ENCODE data around the gene THPO. TPM values are rescaled to one million over a fixed set of nuclear protein-coding genes. Genes with fewer than 3 reads are reported as not detected.

THPO gene
- total RNA-seq, 1 donor from 2014 or later = 0.56 TPM

DNA sequence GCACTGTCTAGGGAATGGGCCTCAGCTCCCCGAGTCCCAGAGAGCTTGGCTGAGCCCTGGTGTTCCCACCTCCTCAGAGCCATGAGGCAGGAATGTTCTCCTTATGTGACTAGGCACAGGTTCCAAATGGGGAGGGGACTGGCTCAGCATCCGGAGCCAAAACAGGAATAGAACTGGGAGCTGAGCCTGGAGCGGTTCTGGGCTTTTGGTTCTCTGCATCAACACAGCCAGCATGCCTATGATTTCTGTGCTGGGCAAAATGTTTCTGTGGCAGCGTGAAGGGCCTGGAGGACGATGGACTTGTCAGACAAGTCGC lies 40.6 kb downstream of the THPO start, which contains the start of gene FAM131A:
TSS of gene FAM131A (plus strand) at position 202 of the 316 bp plus-strand sequence. CDS start at position 233, 31 bp downstream.
- Mint-ChIP-seq H3K27ac (peak within 1 kb of the TSS; percentile 96), H3K4me1 (peaks cover 25% of the 10 kb centered on the region)

DNA sequence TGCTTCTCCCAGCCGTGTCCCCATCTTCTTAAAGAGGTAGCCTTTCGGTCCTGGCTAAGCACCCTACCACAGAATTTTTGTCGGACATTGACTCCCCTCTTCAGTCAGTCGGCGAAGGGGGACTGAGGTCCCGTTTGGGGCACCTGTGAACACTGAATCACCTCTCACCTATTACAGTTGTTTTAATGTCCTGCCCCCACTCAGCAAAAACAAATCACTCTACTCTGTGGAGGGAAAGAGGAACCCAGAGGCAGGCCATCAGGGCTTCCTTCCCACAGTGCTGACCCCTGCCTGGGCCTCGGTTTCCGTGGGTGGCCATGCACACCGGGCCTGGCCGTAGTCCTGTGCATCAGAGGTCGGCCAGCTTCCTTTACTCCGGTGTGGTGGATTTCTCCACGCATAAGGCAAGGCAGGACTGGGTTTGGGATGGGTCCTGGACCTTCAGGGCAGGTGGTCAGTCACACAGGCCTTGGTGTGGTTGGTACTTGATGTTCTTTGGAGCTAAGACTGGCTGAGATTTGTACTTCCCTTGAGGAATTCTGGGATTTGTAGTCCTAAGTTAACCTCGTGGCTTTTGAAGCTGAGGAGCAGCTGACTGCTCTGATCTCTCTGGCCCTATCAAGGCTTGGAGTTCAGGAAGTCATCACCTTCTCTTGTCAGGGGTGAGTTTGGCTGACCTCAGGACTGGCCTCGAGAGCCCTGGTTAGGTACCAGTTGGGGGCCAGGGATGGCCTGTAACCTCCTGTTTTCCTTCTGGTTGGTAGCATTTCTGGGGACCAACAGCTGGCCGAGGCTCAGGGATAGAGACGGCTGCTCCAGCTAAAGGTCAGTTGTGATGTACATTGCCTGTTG lies 41.2 kb downstream of the THPO start:
- peak overlapping the region; percentile 96 for H3K27ac Mint-ChIP-seq
- peaks cover 25% of the 10 kb centered on the region for H3K4me1 Mint-ChIP-seq
- H3K9me3 Mint-ChIP-seq = no peaks in the 10 kb centered on the region
- peaks cover 12% of the 10 kb centered on the region for H3K36me3 Mint-ChIP-seq
- H3K4me3 Mint-ChIP-seq = peak overlapping the region; percentile 83
- H3K27me3 Mint-ChIP-seq (ENCODE audit: low read depth) = no peaks in the 10 kb centered on the region
- DNase-seq (ENCODE audit: low spot score in 2 of 2, unreplicated experiment in 2 of 2) = no peak
- TF ChIP-seq, protein P1, sequence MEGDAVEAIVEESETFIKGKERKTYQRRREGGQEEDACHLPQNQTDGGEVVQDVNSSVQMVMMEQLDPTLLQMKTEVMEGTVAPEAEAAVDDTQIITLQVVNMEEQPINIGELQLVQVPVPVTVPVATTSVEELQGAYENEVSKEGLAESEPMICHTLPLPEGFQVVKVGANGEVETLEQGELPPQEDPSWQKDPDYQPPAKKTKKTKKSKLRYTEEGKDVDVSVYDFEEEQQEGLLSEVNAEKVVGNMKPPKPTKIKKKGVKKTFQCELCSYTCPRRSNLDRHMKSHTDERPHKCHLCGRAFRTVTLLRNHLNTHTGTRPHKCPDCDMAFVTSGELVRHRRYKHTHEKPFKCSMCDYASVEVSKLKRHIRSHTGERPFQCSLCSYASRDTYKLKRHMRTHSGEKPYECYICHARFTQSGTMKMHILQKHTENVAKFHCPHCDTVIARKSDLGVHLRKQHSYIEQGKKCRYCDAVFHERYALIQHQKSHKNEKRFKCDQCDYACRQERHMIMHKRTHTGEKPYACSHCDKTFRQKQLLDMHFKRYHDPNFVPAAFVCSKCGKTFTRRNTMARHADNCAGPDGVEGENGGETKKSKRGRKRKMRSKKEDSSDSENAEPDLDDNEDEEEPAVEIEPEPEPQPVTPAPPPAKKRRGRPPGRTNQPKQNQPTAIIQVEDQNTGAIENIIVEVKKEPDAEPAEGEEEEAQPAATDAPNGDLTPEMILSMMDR (IDR thresholded peaks at IDR 0.05; ENCODE audit: unreplicated experiment) = no peak

More for the DNA sequence above, 40.6 kb downstream of the THPO start, which contains the start of gene FAM131A:
- no peak for DNase-seq (ENCODE audit: low spot score in 2 of 2, unreplicated experiment in 2 of 2)
- Mint-ChIP-seq H3K36me3 (peaks cover 8% of the 10 kb centered on the region), H3K4me3 (peak within 1 kb of the TSS; percentile 83), H3K9me3 (no peaks in the 10 kb centered on the region), H3K27me3 (ENCODE audit: low read depth) (no peaks in the 10 kb centered on the region)
- TF ChIP-seq, protein P1 (IDR thresholded peaks at IDR 0.05; ENCODE audit: unreplicated experiment) = no peak

DNA sequence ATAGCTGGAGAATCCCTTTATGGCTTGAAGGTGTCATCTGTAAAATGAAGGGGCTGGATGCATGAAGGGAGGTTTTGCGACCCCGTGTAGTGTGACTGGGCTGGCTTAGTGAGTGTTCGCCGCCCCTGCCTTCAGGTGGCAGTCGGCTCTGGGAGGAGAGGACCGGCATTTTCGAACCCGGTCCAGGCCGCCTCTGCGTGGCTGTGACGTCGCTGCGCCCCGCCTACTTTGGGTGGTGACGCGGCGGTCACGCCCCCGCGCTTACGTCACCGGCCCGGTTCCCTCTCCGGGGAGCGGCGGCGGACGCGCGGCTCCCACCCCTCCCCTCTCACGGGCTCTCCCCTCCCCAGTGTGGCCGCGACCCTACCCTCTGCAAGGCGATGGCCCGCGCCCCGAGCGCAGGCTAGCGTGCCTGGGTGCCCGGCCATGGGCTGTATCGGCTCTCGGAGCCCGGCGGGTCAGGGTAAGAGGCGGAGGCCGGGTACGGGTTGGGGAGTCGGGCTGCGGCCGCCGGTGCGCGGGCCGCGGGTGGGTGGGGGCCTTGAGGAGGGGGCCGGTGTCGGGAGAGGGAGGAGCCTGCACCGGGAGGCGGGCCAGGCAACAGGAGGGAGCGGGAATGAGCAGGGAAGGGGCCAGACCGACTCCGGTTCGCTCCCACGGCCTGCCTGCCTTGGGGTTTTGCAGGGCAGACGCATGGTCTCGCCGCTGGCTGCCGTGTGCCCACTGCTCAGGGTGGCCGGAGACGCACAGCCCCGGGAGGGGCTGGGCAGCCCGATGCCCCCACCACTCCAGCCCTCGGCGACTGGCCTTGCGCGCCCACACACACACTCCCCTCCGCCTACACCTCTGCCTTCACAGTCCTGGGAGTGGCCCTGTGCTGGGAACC lies 42.1 kb downstream of the THPO start:
- TF ChIP-seq, protein P1 (IDR thresholded peaks at IDR 0.05; ENCODE audit: unreplicated experiment) = no peak
- peak overlapping the region; percentile 83 for H3K4me3 Mint-ChIP-seq
- peak; percentile 82 to 95 for DNase-seq (ENCODE audit: low spot score in 2 of 2, unreplicated experiment in 2 of 2)
- H3K27me3 Mint-ChIP-seq (ENCODE audit: low read depth) = no peaks in the 10 kb centered on the region
- peaks cover 25% of the 10 kb centered on the region for H3K4me1 Mint-ChIP-seq
- H3K27ac Mint-ChIP-seq = peak overlapping the region; percentile 96
- peaks cover 20% of the 10 kb centered on the region for H3K36me3 Mint-ChIP-seq
- no peaks in the 10 kb centered on the region for H3K9me3 Mint-ChIP-seq

DNA sequence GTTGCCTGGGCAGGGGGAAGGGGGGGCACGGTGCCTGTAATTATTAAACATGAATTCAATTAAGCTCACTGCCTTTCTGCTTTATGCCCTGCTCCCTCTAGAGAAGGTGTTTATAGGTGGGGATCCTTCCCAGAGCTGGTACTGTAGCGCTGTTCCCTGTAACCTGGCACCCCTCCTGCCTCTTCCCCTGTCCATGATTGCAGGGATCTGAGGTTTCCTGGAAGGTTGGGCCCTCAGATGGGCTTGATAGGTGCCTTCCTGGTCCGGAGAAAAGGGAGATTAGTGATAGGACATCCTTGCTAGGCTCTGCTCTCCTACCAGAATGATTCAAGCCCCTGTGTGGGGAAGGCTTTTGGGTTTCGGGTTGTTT lies 42.7 kb downstream of the THPO start:
- Mint-ChIP-seq H3K4me1 (peaks cover 25% of the 10 kb centered on the region), H3K27ac (peak overlapping the region; percentile 96), H3K27me3 (ENCODE audit: low read depth) (no peaks in the 10 kb centered on the region), H3K9me3 (no peaks in the 10 kb centered on the region), H3K4me3 (peak overlapping the region; percentile 83), H3K36me3 (peaks cover 23% of the 10 kb centered on the region)
- no peak for DNase-seq (ENCODE audit: low spot score in 2 of 2, unreplicated experiment in 2 of 2)
- TF ChIP-seq, protein P1 (IDR thresholded peaks at IDR 0.05; ENCODE audit: unreplicated experiment) = no peak

DNA sequence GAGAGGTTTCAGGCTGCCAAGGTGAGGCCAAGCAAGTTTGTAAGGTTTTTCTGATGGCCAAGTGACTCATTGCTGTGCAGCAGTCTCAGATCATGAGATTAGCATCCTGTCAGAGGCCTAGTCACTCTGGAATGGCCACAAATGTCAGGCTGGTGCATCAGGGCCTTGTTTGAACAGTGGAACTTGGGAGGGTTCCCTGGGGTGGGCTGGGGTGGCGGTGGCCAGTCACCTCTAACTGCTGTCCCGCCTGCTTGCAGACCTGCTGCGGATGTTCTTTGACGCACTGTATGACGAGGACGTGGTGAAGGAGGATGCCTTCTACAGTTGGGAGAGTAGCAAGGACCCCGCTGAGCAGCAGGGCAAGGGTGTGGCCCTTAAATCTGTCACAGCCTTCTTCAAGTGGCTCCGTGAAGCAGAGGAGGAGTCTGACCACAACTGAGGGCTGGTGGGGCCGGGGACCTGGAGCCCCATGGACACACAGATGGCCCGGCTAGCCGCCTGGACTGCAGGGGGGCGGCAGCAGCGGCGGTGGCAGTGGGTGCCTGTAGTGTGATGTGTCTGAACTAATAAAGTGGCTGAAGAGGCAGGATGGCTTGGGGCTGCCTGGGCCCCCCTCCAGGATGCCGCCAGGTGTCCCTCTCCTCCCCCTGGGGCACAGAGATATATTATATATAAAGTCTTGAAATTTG lies 43.4 kb downstream of the THPO start:
- Mint-ChIP-seq H3K36me3 (peaks cover 27% of the 10 kb centered on the region), H3K27ac (peak overlapping the region; percentile 96), H3K4me1 (peaks cover 25% of the 10 kb centered on the region)

More for the DNA sequence above, 43.4 kb downstream of the THPO start:
- no peaks in the 10 kb centered on the region for H3K9me3 Mint-ChIP-seq
- peak overlapping the region; percentile 35 for H3K4me3 Mint-ChIP-seq
- no peak for DNase-seq (ENCODE audit: low spot score in 2 of 2, unreplicated experiment in 2 of 2)
- TF ChIP-seq, protein P1 (IDR thresholded peaks at IDR 0.05; ENCODE audit: unreplicated experiment) = no peak
- no peaks in the 10 kb centered on the region for H3K27me3 Mint-ChIP-seq (ENCODE audit: low read depth)

All from mesothelial cell of epicardium (in vitro differentiated cells).